Myocyte (in vitro differentiated cells): Measurements from ENCODE around the gene GPALPP1. TPM values are rescaled to one million over a fixed set of nuclear protein-coding genes. Genes with fewer than 3 reads are reported as not detected.
"Not testable (repeated sequence)": the region's sequence is repeated elsewhere in the genome, so short reads cannot be mapped to it uniquely, and the experiment has no call there.

ENCODE experiments used
- DNase-seq: peaks from one replicate; pipeline ENCODE4 v3.0.0-alpha.2; 2012; ENCODE audit warnings: low read depth
- total RNA-seq: library from RNA; depleted of rRNA; stranded (reverse); fragments of >200 nt; gene quantifications from 2 replicates; pipeline ENCODE4 v1.2.3, GENCODE V29; 2014

The GPALPP1 gene
- total RNA-seq, 1 donor from 2014 or later = 30.7 TPM

GRCh38 chr13:45060062-45060461, 70.7 kb downstream of the GPALPP1 start:
- no peak for DNase-seq

- DNase-seq = peak; percentile 48
These were observed 74.0 kb downstream of the GPALPP1 start for GRCh38 chr13:45063261-45063860.

- DNase-seq = not testable (repeated sequence)
These were observed 74.6 kb downstream of the GPALPP1 start for GRCh38 chr13:45063889-45064288.

DNA sequence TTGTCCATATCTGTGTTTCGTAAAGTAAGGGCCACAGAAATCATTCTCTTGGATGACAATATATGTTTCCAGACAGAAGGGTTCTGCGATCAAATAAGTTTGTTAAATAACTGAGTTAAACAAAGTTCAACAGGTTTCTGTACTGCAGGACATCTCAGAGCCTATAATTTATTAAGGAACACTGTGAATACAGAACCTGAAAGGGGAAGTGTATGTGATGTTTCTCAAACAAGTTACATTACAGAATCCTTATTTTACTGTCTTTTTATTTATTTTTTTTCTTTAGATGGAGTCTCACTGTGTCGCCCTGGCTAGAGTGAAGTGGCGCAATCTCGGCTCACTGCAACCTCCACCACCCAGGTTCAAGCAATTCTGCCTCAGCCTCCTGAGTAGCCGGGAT, 75.6 kb downstream of the GPALPP1 start:
- no peak for DNase-seq

GRCh38 chr13:45068036-45069001, 79.0 kb downstream of the GPALPP1 start:
- DNase-seq = no peak

- DNase-seq = no peak
These were observed 84.5 kb downstream of the GPALPP1 start for GRCh38 chr13:45073809-45074208.

DNA sequence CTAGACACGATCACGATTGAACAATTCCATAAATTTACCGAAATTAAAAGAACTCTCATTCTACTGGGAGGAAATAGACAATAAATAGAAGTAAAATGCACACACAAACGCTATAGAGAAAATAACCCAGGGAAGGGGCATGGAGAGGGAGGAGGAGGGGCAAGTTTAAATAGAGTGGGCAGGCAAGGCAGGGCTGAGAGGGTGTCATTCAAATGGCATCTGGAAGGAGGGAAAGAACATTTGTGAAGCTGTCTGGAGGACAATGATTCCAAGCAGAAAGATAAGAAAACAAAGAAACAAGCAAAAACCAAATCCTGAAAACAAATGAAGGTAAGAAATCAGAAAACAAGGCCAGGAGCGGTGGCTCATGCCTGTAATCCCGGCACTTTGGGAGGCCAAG, 85.4 kb downstream of the GPALPP1 start:
- no peak for DNase-seq

DNA sequence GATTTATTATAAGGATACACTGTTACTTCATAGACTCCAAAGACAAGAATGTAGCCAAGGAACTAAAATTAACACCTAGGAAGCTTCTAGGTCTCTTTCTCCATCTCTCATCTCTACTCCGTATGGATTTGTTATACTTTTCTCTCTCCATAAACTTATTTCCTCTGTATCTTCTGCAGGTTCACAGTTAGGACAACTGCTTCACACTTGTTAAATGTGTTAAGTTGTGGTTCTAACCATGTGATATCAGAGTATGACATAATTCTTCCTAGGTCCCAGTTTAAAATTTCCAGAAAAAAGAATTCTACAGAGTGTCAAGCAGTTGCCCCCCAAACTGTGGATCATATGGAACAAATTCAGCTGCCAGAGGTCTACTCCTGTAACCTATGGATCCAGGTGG, 88.7 kb downstream of the GPALPP1 start:
- no peak for DNase-seq

Other genes with a start within 250 kb of the GPALPP1 start
- gene NUFIP1, start 67 bp upstream of the GPALPP1 start, total RNA-seq = 4.5 and 5.6 TPM in 2 replicates
- 30.8 and 33.9 TPM in 2 replicates for gene GTF2F2, start 131.0 kb downstream of the GPALPP1 start, total RNA-seq
- not detected in 2 replicates for gene KCTD4, start 211.5 kb downstream of the GPALPP1 start, total RNA-seq